PC-3 (cell line): Measurements from ENCODE around the gene GIGYF1.

Source experiments
- EZH2 ChIP-seq: fragments of 300-600 bp; sonication (generic); IDR thresholded peaks from one replicate; pipeline ENCODE4 v1.6.1; 2017; ENCODE audit warnings: antibody characterized with exemption, mild to moderate bottlenecking, low read length; ENCODE audit not compliant: unreplicated experiment
- EZH2phosphoT487 ChIP-seq: fragments of 300-600 bp; sonication (generic); IDR thresholded peaks from 2 replicates; pipeline ENCODE4 v1.6.1; 2018; ENCODE audit warnings: mild to moderate bottlenecking, antibody characterized with exemption, low read length, borderline replicate concordance

DNA sequence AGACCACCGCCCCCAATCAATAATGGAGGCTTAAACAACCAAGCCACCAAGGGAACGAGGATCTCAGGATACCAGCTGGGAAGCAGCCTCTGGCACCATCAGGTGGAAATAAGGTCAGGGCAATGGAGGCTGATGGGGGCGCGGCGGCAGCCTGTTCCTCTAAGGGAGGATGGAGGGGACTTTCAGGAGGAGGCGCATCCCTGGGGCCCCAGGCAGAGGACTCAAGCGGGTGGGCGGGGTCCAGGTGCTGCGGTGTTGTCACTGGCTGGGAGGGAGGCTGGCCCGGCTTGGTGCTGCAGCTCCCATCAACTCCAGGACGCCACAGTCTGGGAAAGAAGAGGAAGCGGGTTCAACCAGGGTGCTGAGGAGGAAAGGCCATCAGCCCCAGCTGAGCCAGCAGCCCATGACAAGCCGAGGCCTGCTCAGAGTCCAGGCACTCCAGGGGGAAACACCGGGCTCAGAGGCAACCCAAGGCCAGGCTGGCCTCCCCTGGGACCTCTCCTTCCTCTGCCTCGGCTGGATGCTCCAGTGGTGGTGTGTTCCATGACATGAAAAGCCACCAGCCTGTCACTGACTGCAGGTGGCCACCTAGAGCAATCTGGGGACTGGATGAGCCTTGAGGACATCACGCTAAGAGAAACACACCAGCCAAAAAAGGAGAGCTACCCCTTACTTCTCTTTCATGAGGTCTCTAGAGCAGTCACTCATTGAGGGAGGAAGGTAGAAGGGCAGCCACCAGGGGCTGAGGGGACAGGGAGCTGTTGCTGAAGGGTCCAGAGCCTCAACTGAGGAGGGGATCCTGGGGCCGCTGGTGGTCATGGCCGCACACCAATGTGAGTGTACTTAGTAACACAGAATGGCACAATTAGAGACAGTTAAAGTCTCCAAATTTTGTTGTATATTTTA lies 4.6 kb downstream of the GIGYF1 start:
- TF ChIP-seq EZH2 (no peak), EZH2phosphoT487 (no peak)
